Sigmoid colon (tissue), 3 donors: ENCODE measurements around the gene PCNT.

Experiments used
- POLR2A ChIP-seq, 2 donors: fragments of 450-650 bp; IDR thresholded peaks; one replicate each; pipeline ENCODE4 v1.6.1; 2016; ENCODE audit warnings: antibody characterized with exemption in 2 of 2, mild to moderate bottlenecking in 2 of 2, moderate library complexity in 2 of 2
- TF ChIP-seq, protein P1 (sequence below), 4 experiments: fragments of 450-650 bp in 3 of 4; fragments of 200-600 bp in 1 of 4; IDR thresholded peaks; one replicate each; pipeline ENCODE4 v1.5.1; 2016 to 2019; ENCODE audit warnings: antibody characterized with exemption in 4 of 4, mild to moderate bottlenecking in 3 of 4, moderate library complexity in 2 of 4

DNA sequence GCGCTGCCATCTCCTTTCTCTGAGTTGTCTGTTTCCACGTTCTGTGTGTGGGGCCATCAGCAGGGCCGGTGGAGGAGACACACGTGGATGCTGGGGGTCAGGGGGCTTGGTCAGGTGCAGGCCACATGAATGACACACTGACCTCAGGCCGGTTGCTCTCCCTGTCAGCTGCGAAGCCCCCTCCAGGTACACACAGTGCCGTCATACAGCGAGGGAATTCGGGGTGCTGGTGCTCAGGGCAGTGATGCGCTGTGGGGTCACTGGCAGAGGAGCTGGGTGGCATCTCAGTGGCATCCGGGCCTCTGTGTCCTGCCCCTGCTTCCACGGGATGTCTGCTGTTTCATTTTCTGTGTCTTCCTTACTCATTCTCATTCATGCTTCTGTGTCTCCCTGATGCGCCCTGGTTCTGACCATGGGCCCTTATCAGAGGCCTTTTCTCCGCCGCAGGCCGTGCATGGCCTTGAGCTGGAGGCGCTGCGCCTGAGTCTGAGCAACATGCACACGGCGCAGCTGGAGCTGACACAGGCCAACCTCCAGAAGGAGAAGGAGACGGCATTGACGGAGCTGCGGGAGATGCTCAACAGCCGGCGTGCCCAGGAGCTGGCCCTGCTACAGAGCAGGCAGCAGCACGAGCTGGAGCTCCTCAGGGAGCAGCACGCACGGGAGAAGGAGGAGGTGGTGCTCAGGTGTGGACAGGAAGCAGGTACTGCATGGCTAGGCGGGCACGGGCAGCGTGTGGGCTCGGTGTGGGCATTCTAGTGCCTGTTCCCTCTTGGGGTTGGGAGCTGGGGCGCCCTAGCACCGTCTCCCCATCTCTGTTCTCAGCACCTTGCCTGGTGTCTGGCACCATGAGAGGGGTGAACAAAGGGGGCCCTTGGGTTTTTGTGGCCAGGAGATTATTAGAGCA lies 22.6 kb downstream of the PCNT start:
- no peak for TF ChIP-seq POLR2A (IDR thresholded peaks at IDR 0.05)
- TF ChIP-seq, protein P1, sequence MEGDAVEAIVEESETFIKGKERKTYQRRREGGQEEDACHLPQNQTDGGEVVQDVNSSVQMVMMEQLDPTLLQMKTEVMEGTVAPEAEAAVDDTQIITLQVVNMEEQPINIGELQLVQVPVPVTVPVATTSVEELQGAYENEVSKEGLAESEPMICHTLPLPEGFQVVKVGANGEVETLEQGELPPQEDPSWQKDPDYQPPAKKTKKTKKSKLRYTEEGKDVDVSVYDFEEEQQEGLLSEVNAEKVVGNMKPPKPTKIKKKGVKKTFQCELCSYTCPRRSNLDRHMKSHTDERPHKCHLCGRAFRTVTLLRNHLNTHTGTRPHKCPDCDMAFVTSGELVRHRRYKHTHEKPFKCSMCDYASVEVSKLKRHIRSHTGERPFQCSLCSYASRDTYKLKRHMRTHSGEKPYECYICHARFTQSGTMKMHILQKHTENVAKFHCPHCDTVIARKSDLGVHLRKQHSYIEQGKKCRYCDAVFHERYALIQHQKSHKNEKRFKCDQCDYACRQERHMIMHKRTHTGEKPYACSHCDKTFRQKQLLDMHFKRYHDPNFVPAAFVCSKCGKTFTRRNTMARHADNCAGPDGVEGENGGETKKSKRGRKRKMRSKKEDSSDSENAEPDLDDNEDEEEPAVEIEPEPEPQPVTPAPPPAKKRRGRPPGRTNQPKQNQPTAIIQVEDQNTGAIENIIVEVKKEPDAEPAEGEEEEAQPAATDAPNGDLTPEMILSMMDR (IDR thresholded peaks at IDR 0.05), result no peak
